ENCODE measurements around the gene HLCS.

Gene HLCS

GRCh38 chr21:36981049-36981391 is 14.6 kb upstream of the HLCS start:
- peaks cover 6% of the 10 kb centered on the region for H3K4me1 ChIP-seq (ENCODE audit: insufficient read depth, low read length)
- H3K4me3 ChIP-seq (ENCODE audit: low read depth in 1 of 2, low read length in 2 of 2), result peak overlapping the region in 1 of 2 donors; percentile 58
- H3K9ac ChIP-seq (ENCODE audit: low read length), result no peak overlapping the region
- H3K36me3 ChIP-seq (ENCODE audit: insufficient read depth, low read length), result no peaks in the 10 kb centered on the region
- no peak overlapping the region for H3K27ac ChIP-seq (ENCODE audit: low read depth, low read length)
- H3K27me3 ChIP-seq (ENCODE audit: control insufficient read depth in 1 of 2, insufficient read depth in 2 of 2, low read length in 2 of 2), result no peaks in the 10 kb centered on the region
- no peaks in the 10 kb centered on the region for H3K9me3 ChIP-seq (ENCODE audit: low read length)

- no peaks in the 10 kb centered on the region for H3K27me3 ChIP-seq (ENCODE audit: control insufficient read depth in 1 of 2, insufficient read depth in 2 of 2, low read length in 2 of 2)
- H3K27ac ChIP-seq (ENCODE audit: low read depth, low read length), result no peak overlapping the region
- H3K9ac ChIP-seq (ENCODE audit: low read length), result peak overlapping the region; percentile 15
- no peaks in the 10 kb centered on the region for H3K36me3 ChIP-seq (ENCODE audit: insufficient read depth, low read length)
- H3K9me3 ChIP-seq (ENCODE audit: low read length), result no peaks in the 10 kb centered on the region
- H3K4me1 ChIP-seq (ENCODE audit: insufficient read depth, low read length), result peaks cover 6% of the 10 kb centered on the region
- H3K4me3 ChIP-seq (ENCODE audit: low read depth in 1 of 2, low read length in 2 of 2), result peak overlapping the region; percentile 44 to 58
These were observed 14.0 kb upstream of the HLCS start for GRCh38 chr21:36980280-36981048.

GRCh38 chr21:36976882-36977651 is 10.6 kb upstream of the HLCS start:
- H3K4me1 ChIP-seq (ENCODE audit: insufficient read depth, low read length), result peaks cover 6% of the 10 kb centered on the region
- no peak overlapping the region for H3K9ac ChIP-seq (ENCODE audit: low read length)
- no peak overlapping the region for H3K4me3 ChIP-seq (ENCODE audit: low read depth in 1 of 2, low read length in 2 of 2)
- no peaks in the 10 kb centered on the region for H3K27me3 ChIP-seq (ENCODE audit: control insufficient read depth in 1 of 2, insufficient read depth in 2 of 2, low read length in 2 of 2)
- no peaks in the 10 kb centered on the region for H3K36me3 ChIP-seq (ENCODE audit: insufficient read depth, low read length)
- no peaks in the 10 kb centered on the region for H3K9me3 ChIP-seq (ENCODE audit: low read length)
- no peak overlapping the region for H3K27ac ChIP-seq (ENCODE audit: low read depth, low read length)

GRCh38 chr21:36976228-36976861 is 9.9 kb upstream of the HLCS start:
- Histone ChIP-seq H3K4me1 (ENCODE audit: insufficient read depth, low read length) (peaks cover 6% of the 10 kb centered on the region), H3K27ac (ENCODE audit: low read depth, low read length) (no peak overlapping the region), H3K9me3 (ENCODE audit: low read length) (no peaks in the 10 kb centered on the region), H3K4me3 (ENCODE audit: low read depth in 1 of 2, low read length in 2 of 2) (no peak overlapping the region), H3K9ac (ENCODE audit: low read length) (no peak overlapping the region), H3K36me3 (ENCODE audit: insufficient read depth, low read length) (no peaks in the 10 kb centered on the region), H3K27me3 (ENCODE audit: control insufficient read depth in 1 of 2, insufficient read depth in 2 of 2, low read length in 2 of 2) (no peaks in the 10 kb centered on the region)

GRCh38 chr21:36974851-36975192 is 8.4 kb upstream of the HLCS start:
- H3K4me3 ChIP-seq (ENCODE audit: low read depth in 1 of 2, low read length in 2 of 2), result no peak overlapping the region
- no peaks in the 10 kb centered on the region for H3K36me3 ChIP-seq (ENCODE audit: insufficient read depth, low read length)
- H3K27ac ChIP-seq (ENCODE audit: low read depth, low read length), result no peak overlapping the region
- no peaks in the 10 kb centered on the region for H3K9me3 ChIP-seq (ENCODE audit: low read length)
- H3K4me1 ChIP-seq (ENCODE audit: insufficient read depth, low read length), result no peaks in the 10 kb centered on the region
- no peak overlapping the region for H3K9ac ChIP-seq (ENCODE audit: low read length)
- no peaks in the 10 kb centered on the region for H3K27me3 ChIP-seq (ENCODE audit: control insufficient read depth in 1 of 2, insufficient read depth in 2 of 2, low read length in 2 of 2)

- Histone ChIP-seq H3K36me3 (ENCODE audit: insufficient read depth, low read length) (no peaks in the 10 kb centered on the region), H3K9ac (ENCODE audit: low read length) (no peak overlapping the region), H3K27me3 (ENCODE audit: control insufficient read depth in 1 of 2, insufficient read depth in 2 of 2, low read length in 2 of 2) (no peaks in the 10 kb centered on the region), H3K9me3 (ENCODE audit: low read length) (no peaks in the 10 kb centered on the region), H3K4me3 (ENCODE audit: low read depth in 1 of 2, low read length in 2 of 2) (no peak overlapping the region), H3K27ac (ENCODE audit: low read depth, low read length) (no peak overlapping the region), H3K4me1 (ENCODE audit: insufficient read depth, low read length) (no peaks in the 10 kb centered on the region)
These were observed 7.7 kb upstream of the HLCS start for GRCh38 chr21:36973986-36974850.

- no peak overlapping the region for H3K27ac ChIP-seq (ENCODE audit: low read depth, low read length)
- H3K4me1 ChIP-seq (ENCODE audit: insufficient read depth, low read length), result peaks cover 13% of the 10 kb centered on the region
- no peaks in the 10 kb centered on the region for H3K9me3 ChIP-seq (ENCODE audit: low read length)
- no peaks in the 10 kb centered on the region for H3K27me3 ChIP-seq (ENCODE audit: control insufficient read depth in 1 of 2, insufficient read depth in 2 of 2, low read length in 2 of 2)
- no peak overlapping the region for H3K4me3 ChIP-seq (ENCODE audit: low read depth in 1 of 2, low read length in 2 of 2)
- H3K9ac ChIP-seq (ENCODE audit: low read length), result no peak overlapping the region
- no peaks in the 10 kb centered on the region for H3K36me3 ChIP-seq (ENCODE audit: insufficient read depth, low read length)
These were observed 2.5 kb upstream of the HLCS start for GRCh38 chr21:36968976-36969375.

- Histone ChIP-seq H3K4me1 (ENCODE audit: insufficient read depth, low read length) (peaks cover 13% of the 10 kb centered on the region), H3K36me3 (ENCODE audit: insufficient read depth, low read length) (no peaks in the 10 kb centered on the region), H3K9ac (ENCODE audit: low read length) (no peak overlapping the region), H3K27me3 (ENCODE audit: control insufficient read depth in 1 of 2, insufficient read depth in 2 of 2, low read length in 2 of 2) (no peaks in the 10 kb centered on the region), H3K9me3 (ENCODE audit: low read length) (no peaks in the 10 kb centered on the region), H3K27ac (ENCODE audit: low read depth, low read length) (no peak overlapping the region), H3K4me3 (ENCODE audit: low read depth in 1 of 2, low read length in 2 of 2) (no peak overlapping the region)
These were observed 1.9 kb upstream of the HLCS start for GRCh38 chr21:36968414-36968813.

- H3K9me3 ChIP-seq (ENCODE audit: low read length), result no peaks in the 10 kb centered on the region
- no peaks in the 10 kb centered on the region for H3K36me3 ChIP-seq (ENCODE audit: insufficient read depth, low read length)
- peaks cover 13% of the 10 kb centered on the region for H3K4me1 ChIP-seq (ENCODE audit: insufficient read depth, low read length)
- H3K4me3 ChIP-seq (ENCODE audit: low read depth in 1 of 2, low read length in 2 of 2), result peak overlapping the region; percentile 40 to 55
- H3K9ac ChIP-seq (ENCODE audit: low read length), result no peak overlapping the region
- H3K27me3 ChIP-seq (ENCODE audit: control insufficient read depth in 1 of 2, insufficient read depth in 2 of 2, low read length in 2 of 2), result no peaks in the 10 kb centered on the region
- H3K27ac ChIP-seq (ENCODE audit: low read depth, low read length), result peak overlapping the region; percentile 42
These were observed 626 bp upstream of the HLCS start for GRCh38 chr21:36966821-36967768.

- Histone ChIP-seq H3K27ac (ENCODE audit: low read depth, low read length) (no peak overlapping the region), H3K9me3 (ENCODE audit: low read length) (no peaks in the 10 kb centered on the region)
These were observed 776 bp downstream of the HLCS start for GRCh38 chr21:36965720-36966065.

More at GRCh38 chr21:36965720-36966065, 776 bp downstream of the HLCS start:
- H3K36me3 ChIP-seq (ENCODE audit: insufficient read depth, low read length), result peaks cover under 1% of the 10 kb centered on the region
- no peak overlapping the region for H3K9ac ChIP-seq (ENCODE audit: low read length)
- H3K27me3 ChIP-seq (ENCODE audit: control insufficient read depth in 1 of 2, insufficient read depth in 2 of 2, low read length in 2 of 2), result no peaks in the 10 kb centered on the region
- H3K4me3 ChIP-seq (ENCODE audit: low read depth in 1 of 2, low read length in 2 of 2), result peak overlapping the region; percentile 68
- H3K4me1 ChIP-seq (ENCODE audit: insufficient read depth, low read length), result peaks cover 13% of the 10 kb centered on the region
